ENCODE data around the gene IRX3. TPM values are rescaled to one million over a fixed set of nuclear protein-coding genes. Genes with fewer than 3 reads are reported as not detected.

The IRX3 gene
- total and polyA plus RNA-seq, 8 donors: 0.58 to 42.4 (median 13.5) TPM; not detected in 1

DNA sequence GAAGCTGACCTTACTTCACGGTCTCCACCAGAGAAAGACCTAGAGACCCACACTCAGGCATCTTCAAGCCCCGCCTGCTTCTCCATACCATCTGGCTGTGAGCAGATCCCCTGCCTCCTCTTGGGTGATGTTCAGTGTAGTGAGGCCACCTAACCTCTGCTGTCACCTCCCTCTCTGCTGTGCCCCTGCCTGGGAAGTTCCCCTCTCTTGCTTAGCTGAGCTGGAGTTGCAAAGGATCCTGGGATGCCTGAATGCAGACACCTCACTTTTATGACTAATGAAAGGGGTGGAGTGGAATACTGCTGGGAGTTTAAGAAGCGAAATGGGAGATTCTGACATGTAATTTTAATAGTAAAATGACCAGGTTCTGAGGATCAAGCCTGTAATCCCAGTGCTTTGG lies 5.8 kb downstream of the IRX3 start:
- 75 to 89% (median 80%) methylated on average over 2 to 3 of the region's 3 CpGs for WGBS, 5 donors
- no peak for TF ChIP-seq POLR2A (IDR thresholded peaks at IDR 0.05)
- TF ChIP-seq EP300 (IDR thresholded peaks at IDR 0.05): no peak
- TF ChIP-seq, protein P1, sequence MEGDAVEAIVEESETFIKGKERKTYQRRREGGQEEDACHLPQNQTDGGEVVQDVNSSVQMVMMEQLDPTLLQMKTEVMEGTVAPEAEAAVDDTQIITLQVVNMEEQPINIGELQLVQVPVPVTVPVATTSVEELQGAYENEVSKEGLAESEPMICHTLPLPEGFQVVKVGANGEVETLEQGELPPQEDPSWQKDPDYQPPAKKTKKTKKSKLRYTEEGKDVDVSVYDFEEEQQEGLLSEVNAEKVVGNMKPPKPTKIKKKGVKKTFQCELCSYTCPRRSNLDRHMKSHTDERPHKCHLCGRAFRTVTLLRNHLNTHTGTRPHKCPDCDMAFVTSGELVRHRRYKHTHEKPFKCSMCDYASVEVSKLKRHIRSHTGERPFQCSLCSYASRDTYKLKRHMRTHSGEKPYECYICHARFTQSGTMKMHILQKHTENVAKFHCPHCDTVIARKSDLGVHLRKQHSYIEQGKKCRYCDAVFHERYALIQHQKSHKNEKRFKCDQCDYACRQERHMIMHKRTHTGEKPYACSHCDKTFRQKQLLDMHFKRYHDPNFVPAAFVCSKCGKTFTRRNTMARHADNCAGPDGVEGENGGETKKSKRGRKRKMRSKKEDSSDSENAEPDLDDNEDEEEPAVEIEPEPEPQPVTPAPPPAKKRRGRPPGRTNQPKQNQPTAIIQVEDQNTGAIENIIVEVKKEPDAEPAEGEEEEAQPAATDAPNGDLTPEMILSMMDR (IDR thresholded peaks at IDR 0.05): no peak
- TF ChIP-seq POLR2AphosphoS5 (IDR thresholded peaks at IDR 0.05): no peak
- H3K4me3 ChIP-seq: no peak overlapping the region
- intact Hi-C loops (cut with DNase I; ENCODE audit: low total_unique reads): loop anchor here (10.0 kb wide), 1 partner anchor 654 kb away; the partner anchor contains the start of gene IRX5
- H3K27me3 ChIP-seq: peaks cover 13 to 57% (median 44%) of the 10 kb centered on the region in 3 donors
- peaks cover 28 to 51% (median 37%) of the 10 kb centered on the region in 4 donors for H3K4me1 ChIP-seq
- no peak for DNase-seq
- no peaks in the 10 kb centered on the region for H3K36me3 ChIP-seq
- peak overlapping the region in 1 of 5 donors; percentile 2 for H3K27ac ChIP-seq
- no peaks in the 10 kb centered on the region for H3K9me3 ChIP-seq

- peak overlapping the region; percentile 61 to 82 (median 64) for H3K27ac ChIP-seq
- intact Hi-C loops (cut with DNase I; ENCODE audit: low total_unique reads): no loop called here
- H3K36me3 ChIP-seq: no peaks in the 10 kb centered on the region
- 28 to 52% (median 44%) methylated on average over 17 of the region's 17 CpGs for WGBS, 5 donors
- H3K27me3 ChIP-seq: peaks cover 0 to 30% (median 19%) of the 10 kb centered on the region in 3 donors
- no peaks in the 10 kb centered on the region for H3K9me3 ChIP-seq
- H3K4me1 ChIP-seq: peaks cover 9 to 24% (median 13%) of the 10 kb centered on the region in 4 donors
- peak; percentile 46 to 47 for DNase-seq
- no peak for TF ChIP-seq POLR2A (IDR thresholded peaks at IDR 0.05)
- TF ChIP-seq EP300 (IDR thresholded peaks at IDR 0.05): no peak
- TF ChIP-seq, protein P1 (IDR thresholded peaks at IDR 0.05): no peak
- no peak for TF ChIP-seq POLR2AphosphoS5 (IDR thresholded peaks at IDR 0.05)
- H3K4me3 ChIP-seq: no peak overlapping the region
Measured at GRCh38 chr16:54277845-54278703, 8.5 kb downstream of the IRX3 start.

DNA sequence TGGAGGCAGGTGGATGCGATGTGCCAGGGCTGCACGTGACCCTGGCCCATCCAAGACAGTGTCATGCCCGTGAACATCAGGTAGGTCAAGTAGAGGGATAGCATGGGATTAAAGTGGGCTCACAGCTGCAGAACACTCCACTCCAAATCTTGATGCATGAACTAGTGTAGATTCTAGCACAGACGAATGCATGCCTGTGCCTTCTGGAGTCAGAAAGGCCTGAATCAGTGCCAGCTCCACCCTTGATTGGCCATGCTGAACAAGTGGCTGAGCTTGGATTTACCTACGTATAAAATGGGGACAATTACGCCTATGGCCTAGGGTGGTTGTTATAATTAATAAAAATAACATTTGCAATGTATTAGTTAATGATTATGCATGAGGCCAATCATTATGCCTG lies 10.6 kb downstream of the IRX3 start:
- intact Hi-C loops (cut with DNase I; ENCODE audit: low total_unique reads): no loop called here
- TF ChIP-seq EP300 (IDR thresholded peaks at IDR 0.05) (no peak), POLR2AphosphoS5 (IDR thresholded peaks at IDR 0.05) (no peak), POLR2A (IDR thresholded peaks at IDR 0.05) (no peak)
- TF ChIP-seq, protein P1 (IDR thresholded peaks at IDR 0.05): no peak
- Histone ChIP-seq H3K27ac (no peak overlapping the region), H3K27me3 (peaks cover 0 to 9% (median 0%) of the 10 kb centered on the region in 3 donors), H3K36me3 (no peaks in the 10 kb centered on the region), H3K4me3 (no peak overlapping the region), H3K4me1 (peaks cover 0 to 6% (median 0%) of the 10 kb centered on the region in 4 donors), H3K9me3 (no peaks in the 10 kb centered on the region)
- WGBS, 5 donors: 77 to 88% (median 82%) methylated on average over 6 of the region's 6 CpGs
- no peak for DNase-seq

DNA sequence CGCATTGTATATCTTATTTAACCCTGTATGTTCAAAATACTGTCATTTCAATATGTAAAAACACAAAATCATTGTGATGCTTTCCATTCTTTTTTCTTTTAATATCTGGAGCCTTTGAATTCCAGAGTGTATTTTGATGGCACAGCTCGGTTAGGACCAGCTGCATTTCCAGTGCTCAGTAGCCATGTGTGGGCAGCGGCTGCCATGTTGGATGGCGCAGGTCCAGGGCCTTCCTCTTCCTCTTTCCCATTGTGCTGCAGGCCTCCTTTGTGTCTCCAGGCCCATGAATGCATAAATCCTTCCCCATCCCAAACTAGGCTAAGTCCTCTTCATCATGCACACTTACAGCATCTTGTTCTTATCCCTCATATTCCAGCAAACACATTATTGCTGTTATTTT lies 13.0 kb downstream of the IRX3 start:
- peaks cover 0 to 2% (median 0%) of the 10 kb centered on the region in 4 donors for H3K4me1 ChIP-seq
- H3K27me3 ChIP-seq: peaks cover 0 to 3% (median 0%) of the 10 kb centered on the region in 3 donors
- TF ChIP-seq POLR2A (IDR thresholded peaks at IDR 0.05) (no peak), EP300 (IDR thresholded peaks at IDR 0.05) (no peak), POLR2AphosphoS5 (IDR thresholded peaks at IDR 0.05) (no peak)
- TF ChIP-seq, protein P1 (IDR thresholded peaks at IDR 0.05): no peak
- 93 to 96% (median 94%) methylated on average over 4 of the region's 4 CpGs for WGBS, 5 donors
- H3K36me3 ChIP-seq: no peaks in the 10 kb centered on the region
- no peak overlapping the region for H3K27ac ChIP-seq
- intact Hi-C loops (cut with DNase I; ENCODE audit: low total_unique reads): no loop called here
- no peak for DNase-seq
- no peaks in the 10 kb centered on the region for H3K9me3 ChIP-seq
- H3K4me3 ChIP-seq: no peak overlapping the region

Data from stomach (tissue), 9 donors.